Globus pallidus (tissue), 1 donor: ENCODE measurements around the gene CERS1.

Source experiments
- DNase-seq: peaks from one replicate; pipeline ENCODE4 v3.0.0-alpha.2; 2015; ENCODE audit warnings: low spot score

CERS1 gene, protein sequence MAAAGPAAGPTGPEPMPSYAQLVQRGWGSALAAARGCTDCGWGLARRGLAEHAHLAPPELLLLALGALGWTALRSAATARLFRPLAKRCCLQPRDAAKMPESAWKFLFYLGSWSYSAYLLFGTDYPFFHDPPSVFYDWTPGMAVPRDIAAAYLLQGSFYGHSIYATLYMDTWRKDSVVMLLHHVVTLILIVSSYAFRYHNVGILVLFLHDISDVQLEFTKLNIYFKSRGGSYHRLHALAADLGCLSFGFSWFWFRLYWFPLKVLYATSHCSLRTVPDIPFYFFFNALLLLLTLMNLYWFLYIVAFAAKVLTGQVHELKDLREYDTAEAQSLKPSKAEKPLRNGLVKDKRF

DNA sequence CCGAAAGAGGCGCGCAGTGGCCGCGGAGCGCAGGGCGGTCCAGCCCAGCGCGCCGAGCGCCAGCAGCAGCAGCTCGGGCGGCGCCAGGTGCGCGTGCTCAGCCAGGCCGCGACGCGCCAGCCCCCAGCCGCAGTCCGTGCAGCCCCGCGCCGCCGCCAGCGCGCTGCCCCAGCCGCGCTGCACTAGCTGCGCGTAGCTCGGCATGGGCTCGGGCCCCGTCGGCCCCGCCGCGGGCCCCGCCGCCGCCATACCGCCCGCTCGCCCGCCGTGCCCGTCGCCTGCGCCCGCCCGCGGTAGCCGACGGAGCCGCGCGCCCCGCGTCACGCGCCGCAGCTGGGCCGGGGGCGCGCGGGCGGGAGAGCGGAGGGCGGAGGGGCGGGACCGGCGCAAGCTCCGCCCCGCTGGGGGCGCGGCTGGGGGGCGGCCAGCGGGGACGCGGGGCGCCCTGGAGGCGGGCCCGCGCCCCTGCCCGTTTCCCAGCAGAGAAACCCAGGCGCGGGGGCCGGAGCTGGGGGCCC is at the start of gene CERS1:
CERS1 (minus strand) TSS at position 335 of the 518 bp plus-strand sequence; CDS start at position 249, 86 bp downstream.
- peak; percentile 66 for DNase-seq

DNA sequence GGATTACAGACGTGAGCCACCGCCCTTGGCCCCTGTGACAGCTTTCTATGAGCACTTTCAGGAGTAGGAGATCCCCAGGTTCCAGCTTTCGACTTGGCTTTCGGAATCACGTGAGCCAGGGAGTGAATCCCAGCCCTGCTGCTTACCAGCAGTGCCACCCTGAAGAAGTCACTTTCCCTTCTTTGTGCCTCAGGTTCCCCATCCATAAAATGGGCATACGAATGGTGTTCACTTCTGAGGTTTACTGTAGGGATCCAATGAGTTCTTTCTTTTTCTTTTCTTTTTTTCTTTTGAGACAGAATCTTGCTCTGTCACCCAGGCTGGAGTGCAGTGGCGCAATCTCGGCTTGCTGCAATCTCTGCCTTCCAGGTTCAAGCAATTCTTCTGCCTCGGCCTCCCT is 49.3 kb upstream of the CERS1 start:
- no peak for DNase-seq

DNA sequence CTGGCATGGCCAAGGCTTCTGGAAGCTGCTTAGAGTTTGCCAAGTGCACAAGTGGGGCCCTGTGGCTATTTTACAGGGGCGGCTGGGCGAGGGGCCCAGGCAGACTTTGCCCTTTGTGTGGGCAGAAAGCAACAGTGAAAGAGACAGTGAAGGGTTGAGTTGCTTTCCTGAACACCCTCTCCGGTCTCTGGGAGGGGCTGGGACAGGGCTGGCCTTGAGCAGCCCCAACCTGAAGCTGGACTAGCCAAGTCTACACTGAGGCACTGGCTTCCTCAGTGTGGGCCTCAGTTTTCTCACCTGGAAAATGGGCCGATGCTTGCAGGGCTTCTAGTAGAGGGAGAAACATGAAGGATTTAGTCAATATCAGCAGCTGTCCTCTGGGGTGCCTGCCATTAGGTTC is 47.5 kb upstream of the CERS1 start:
- no peak for DNase-seq

DNA sequence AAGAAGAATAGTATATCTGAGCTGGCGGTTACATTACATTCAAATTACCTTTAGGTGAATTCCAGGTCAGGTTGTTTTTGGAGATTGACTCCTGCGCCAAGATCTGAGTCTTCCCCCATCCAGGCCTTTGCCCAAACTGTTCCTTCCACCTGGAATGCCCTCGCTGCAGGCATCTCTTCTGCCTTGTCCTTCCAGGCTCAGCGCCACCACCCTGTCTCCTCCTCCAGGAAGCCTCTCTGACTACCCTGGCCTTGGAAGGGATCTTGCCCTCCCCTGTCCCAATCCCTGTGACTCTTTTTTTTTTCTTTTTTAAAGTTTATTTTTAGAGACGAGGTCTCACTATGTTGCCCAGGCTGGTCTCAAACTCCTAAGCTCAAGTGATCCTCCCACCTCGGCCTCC is 46.7 kb upstream of the CERS1 start:
- DNase-seq = no peak

DNA sequence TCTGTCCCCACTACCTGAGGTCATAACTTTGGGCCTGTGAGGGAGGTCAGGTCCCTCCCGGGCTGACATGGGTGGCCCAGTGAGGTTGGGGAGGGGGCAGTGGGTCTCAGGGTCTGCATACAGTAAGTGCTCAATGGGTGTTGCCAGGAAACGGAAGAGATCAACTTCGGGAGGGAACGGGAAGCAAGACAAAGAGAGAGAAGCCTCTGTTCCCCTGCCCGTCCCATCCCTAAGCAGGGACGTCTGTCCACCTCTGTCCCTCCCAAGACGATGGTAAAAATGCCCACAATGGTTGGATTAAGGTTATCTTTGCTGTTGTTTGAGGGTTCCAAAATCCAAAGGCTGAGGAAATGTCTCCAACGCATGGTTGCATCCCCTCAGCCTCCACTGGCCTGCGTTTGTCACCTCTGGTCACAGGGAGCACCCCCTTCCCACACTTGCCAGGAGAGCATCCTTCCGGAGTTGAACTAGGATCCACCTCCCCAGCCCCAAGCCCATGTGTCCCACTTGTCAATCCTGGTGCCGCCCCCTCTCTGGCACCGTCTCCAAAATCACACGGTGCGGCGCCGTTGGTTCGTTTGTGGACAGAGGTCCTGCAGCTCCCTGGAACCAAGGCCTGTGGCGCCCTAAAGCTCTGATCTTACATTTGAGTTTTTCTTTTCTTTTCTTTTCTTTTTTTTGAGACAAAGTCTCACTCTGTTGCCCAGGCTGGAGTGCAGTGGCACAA is 45.8 kb upstream of the CERS1 start:
- no peak for DNase-seq

DNA sequence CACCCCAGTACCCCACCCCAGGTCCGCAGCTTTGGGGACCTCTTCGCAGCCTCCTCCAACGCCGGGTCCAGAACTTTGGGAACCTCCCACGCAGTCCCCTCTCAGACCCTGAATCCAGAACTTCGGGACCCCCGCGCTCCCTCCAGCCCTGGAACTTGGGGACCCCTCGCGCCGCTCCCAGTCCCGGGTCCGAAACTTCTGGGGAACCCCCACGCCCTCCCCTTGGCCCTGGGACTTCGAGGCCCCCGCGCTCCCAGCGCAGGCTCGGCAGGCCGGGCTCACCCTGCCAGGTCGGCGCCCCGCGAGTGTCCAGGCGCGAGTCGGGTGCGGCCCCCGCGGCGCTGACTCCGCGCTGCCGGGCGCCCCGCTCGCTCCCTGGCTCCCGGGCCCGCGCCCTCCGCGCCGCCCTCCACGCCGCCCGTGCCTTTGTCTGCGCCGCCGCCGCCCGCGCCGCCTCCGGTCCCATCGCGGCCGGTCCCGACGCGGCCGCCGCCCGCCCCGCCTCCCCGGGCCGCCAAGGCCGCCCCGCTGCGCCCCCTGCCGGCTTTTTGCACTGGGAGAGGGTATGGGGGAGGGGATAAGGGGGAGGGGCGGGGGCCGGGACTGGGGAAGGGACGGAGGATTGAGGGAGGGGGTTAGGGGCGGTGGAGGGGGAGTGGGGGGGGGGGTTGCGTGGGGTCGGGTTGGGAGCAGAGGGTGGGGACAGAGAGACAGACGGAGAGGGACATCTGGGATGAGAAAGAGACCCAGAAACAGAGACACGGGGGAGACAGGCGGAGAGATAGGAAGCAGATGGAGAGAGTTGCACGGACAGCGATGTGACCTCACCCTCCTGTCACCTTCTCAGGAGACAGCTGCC is 45.0 kb upstream of the CERS1 start, which contains the start of gene HOMER3:
HOMER3 (minus strand) TSS at position 449 of the 859 bp plus-strand sequence. CDS start 2,235 bp downstream, outside the sequence.
- DNase-seq = peak; percentile 76

DNA sequence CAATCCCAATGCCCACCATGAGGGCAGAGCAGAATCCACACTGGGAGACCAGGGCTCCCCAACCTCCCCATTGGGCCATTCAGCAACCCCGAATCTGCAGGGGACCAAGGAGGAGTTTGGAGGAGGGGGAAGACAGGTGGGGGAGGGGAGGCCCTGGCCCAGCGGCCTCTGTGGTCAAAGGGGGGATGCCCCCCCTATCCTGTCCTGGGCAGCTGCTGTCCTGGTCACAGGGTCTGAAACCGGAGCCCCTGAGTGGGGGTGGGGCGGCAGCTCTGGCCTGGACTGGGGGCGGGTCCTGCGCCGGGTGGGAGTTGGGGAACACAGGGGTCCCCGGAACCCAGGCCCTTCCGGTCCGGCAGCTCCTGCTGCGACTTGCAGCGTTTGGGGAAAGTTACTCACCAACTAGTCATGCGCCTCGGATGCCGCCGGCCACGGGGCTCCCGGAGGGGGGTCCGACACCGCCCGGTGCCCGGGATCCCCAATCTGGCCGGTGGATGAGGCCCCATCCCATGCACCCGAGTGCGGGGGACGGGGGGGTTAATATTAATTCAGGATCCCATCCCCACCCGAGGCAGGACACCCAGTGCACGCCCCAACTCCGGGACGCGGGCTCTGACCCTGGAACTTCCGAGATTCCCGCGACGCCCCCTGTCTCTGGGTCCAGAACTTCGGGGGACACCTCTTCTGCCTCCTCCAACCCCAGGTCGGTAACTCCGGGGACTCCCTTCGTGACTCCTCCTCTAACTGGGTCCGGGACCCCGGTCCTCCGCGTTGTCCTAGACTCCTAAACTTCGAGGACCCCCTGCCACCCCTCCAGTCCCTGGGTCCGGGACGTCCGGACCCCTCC is 44.2 kb upstream of the CERS1 start:
- peak; percentile 65 for DNase-seq

DNA sequence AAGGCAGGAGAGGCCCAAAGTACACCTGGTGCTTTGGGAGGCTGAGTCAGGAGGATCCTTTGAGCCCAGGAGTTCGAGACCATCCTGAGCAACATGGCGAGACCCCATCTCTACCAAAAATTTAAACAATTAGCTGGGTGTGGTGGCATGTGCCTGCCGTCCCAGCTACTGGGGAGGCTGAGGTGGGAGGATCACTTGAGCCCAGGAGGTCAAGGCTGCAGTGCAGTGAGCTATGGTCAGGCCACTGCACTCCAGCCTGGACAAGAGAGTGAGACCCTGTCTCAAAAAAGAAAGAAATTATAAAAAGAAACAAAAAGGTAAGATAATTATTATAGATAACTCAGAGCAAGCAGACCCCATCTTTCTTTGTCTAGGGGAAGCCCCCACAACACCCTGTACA is 43.2 kb upstream of the CERS1 start:
- DNase-seq = no peak

DNA sequence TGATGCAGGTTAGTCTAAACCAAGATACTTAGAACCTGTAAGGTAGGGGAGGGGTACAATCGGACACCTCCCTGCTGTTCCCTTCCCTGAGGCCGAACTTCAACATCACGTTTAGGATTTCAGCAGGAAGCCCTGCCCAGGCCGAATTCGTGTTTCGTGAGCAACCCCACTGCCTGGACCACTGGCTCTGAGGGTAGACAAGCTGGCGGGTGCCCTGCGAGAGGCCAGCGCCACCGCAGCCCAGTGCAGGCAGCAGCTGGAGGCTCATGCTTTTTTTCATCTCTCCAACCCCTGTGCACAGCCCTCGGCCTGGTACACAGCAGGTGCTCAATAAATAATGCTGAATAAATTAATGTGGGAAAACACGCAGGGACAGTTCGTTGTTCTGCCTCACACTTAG is 37.3 kb upstream of the CERS1 start:
- DNase-seq = no peak

DNA sequence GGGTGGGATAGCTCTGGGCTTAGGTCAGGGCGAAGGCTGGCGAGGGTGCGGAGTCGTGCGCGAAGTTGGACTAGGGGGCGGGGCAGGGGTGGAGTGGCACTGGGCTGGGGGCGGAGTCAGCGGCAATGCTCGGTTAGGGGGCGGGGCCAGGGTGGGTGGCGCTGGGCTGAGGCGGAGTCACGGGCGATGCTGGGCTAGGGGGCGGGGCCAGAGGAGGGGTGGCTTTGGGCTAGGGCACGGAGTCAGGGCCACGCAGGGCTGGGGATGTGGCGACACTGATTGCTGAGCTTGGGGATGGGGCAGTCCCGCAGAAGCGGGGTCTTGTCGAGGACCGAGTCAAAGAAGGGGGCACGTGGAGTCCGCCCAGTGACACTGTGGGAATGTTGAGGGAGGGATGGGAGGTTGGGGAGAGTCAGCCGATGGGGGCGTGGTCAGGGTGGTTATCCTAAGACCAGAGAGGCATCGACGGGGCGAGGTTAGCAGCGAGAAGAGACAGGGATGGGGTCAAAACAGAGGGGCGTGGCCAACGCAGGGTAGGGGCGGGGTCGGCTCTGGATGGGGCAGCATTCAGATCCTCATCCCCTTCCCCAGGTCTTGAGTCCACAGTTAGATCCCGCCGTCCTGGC is 36.4 kb upstream of the CERS1 start:
- peak; percentile 55 for DNase-seq

DNA sequence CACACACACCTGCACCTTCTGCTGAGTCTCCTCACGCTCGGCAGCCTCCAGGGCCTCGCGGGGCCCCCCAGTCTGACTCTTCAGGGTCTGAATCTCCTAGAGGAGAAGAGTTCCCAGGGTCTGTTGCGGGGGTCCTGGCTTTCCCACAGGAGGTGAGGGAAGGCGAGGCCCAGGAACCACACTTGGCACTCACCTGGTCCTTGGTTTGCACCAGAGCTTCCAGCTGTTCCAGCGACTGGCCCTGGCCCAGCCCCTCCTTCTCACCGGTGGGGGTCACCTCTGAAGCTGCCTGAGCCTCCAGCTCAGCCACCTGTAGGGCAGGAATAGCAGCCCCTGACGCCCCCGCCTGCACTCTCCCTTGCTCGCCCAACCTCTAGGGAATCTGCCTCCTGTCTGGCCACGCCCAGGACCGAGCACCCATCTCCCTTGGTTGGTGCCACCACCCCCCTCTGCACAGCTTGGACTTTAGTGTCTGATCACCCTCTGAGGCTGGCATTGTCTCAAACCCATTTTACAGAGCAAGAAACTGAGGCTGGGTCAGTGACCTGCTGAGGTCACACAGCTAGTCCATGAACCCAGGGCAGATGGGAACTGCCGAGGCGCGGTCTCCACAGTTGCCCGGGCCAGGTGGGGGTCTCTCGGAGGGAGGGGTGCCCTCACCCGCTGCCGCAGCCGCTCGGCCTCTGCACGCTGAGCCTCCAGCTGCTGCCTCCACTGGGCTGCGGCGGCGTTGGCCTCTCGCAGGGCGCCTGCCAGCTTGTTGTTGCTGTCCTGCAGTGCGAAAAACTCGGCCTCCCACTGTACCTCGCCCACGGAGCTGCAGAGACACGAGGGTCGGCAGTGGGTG is 35.6 kb upstream of the CERS1 start:
- DNase-seq = no peak

DNA sequence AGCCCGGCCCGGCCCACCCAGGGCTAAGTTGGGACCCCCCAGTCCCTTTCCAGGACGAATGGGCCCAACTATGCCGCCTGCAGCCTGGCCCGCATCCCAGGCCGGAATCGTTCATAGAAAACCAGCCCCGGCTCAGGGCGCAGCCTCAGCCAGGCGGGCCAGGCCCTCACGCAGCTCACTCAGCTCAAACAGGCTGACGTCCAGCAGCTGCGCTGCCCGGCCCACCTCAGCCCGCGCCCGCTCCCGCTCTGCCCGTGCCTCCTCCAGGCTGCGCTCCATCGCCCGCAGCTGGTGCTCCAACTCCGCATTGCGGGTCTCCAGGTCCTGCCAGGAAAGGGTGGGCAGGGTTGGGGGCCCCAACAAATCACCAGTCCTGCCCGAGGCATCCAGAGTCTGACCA is 33.4 kb upstream of the CERS1 start:
- DNase-seq = no peak

DNA sequence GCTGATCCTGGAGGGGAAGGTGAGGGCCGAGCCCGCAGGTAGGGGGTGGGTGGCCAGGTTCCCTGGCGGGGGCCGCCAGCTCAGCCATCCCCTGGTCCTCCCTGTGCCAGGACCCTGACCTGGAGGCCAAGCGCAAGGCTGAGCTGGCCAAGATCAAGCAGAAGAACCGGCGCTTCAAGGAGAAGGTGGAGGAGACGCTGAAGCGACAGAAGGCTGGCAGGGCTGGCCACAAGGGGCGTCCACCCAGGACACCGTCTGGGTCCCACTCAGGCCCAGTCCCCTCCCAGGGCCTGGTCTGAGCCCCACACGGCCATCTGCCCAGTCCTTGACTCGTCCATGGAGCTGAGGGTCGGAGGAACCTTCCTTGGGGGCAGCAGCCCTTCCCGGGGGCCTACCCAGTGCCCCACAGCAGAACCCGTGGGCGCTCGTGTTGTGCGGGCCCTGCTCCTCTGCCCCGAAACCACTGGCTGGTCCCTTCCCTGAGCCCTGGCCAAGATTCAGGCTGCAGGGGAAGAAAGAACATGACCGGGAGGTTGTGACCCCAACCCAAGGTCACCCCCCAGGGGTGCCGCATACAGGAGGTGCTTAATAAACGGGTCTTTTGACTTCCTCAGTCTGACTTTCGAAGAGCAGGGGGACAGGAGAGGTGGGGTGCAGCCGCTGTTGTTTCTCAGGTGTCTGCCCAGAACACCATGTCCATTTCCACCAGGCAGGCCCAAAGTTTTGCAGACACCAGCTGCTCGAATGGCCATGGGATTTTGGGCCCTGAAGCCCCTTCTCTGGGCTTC is 32.3 kb upstream of the CERS1 start:
- DNase-seq = no peak

DNA sequence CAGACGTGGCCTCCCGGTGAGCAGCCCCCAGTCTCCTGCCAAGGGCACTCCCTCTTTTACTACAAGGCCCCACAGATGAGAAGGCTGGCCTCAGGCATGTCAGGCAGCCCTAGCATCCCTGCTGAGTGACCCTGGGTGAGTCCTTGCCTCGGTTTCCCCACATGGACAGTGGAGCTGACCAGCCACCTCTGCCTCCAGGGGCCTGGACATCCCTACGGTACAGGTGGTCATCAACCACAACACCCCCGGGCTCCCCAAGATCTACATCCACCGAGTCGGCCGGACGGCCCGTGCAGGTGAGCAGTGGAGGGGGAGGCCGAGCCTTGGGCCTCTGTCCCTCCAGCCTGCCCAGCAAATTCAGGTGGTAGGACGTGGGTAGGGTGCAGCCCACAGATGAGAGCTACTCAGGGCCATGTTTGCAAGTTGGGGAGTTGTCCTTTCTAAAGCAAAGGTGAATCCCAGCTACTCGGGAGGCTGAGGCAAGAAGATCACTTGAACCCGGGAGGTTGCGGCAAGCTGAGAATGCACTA is 28.8 kb upstream of the CERS1 start:
- DNase-seq = no peak

DNA sequence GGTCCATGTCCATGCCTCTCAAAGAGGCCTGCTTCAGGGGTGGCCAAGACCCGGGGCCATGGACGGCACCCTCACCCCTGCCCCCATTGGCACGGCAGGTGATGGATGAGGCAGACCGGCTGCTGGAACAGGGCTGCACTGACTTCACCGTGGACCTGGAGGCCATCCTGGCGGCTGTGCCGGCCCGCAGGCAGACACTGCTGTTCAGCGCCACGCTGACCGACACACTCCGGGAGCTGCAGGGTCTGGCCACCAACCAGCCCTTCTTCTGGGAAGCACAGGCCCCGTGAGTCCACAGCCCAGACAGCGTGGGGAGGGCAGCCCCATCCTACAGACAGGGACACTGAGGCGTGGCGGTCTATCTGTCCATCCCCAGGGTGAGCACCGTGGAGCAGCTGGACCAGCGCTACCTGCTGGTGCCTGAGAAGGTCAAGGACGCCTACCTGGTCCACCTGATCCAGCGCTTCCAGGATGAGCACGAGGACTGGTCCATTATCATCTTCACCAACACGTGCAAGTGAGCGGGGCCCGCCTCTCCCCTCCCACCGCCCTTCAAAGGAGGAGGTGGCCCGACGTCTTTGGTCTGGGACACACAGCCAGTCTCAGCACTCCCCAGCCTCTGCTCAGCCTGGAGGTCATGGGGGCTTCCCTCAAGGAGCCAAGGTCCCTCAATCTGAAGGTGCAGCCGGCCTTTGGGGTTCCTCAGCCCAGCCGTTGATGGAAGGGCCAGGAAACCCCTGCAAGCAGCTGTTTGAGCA is 26.4 kb upstream of the CERS1 start:
- DNase-seq = no peak

DNA sequence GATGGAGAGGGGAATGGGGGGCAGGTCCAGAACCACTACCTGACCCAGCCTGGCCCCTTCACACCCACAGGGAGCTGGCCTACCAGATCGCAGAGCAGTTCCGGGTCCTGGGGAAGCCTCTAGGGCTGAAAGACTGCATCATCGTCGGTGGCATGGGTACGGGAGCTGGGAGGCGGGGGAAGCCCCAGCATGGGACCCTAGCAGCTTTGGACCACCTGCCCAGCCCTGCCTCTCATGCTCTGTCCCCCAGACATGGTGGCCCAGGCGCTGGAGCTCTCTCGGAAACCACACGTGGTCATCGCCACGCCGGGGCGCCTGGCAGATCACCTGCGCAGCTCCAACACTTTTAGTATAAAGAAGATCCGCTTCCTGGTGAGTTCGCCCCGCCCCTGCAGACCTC is 25.6 kb upstream of the CERS1 start:
- DNase-seq = no peak

DNA sequence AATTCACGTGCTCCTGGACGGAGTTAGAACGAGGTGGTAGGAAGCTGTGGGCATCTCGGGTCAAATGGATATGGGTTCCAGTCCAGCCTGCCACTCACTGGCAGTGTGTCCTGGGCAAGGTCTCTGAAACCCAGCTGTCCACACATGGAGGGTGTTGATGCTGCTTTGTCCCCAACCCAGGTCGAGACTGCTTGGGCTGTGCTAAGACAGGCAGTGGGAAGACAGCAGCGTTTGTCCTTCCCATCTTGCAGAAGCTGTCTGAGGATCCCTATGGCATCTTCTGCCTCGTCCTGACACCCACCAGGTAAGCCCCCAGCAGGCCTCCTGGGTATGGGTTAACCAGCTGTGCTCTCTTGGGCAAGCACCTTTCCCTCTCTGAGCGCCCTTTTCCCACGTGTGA is 24.4 kb upstream of the CERS1 start:
- no peak for DNase-seq

DNA sequence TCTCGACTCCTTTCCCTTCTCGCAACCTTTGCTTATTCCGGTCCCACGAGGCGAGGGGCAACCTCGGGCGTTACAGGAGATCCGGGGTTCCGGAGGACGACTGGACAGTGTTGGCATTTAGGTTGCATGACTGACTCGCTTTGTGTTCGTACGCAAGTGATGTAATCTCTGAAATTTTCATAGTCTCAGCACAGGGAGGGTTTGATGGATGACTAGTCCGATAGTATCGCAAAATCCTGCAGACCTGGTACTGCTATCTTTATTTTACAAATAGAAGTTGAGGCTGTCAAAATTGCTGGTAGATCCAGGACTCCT is 23.9 kb upstream of the CERS1 start:
- no peak for DNase-seq
